ENCODE measurements around the gene WFIKKN2.
A peak's percentile ranks its signal among the peaks of the same experiment; 100 is the strongest.
"Not testable (repeated sequence)": the region's sequence is repeated elsewhere in the genome, so short reads cannot be mapped to it uniquely, and the experiment has no call there.

WFIKKN2 gene

DNA sequence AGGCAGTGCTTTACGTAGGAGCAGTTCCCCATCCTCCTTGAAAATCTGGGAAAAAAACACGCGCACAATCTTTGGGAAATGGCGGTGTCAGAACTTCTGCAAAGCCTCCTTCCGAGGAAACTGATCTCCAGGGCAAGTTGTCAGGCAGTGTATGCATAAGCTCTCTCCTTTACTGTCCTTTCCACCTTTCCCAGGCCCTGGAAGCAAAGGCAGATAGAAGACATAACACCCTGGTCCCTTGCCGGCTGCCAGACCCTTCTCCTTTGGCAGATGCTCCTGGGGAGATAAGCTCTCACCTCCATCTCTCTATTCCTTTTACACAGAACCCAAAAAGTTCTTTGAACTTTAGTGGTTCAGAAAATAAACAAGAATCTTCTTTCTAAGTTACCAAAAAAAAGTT is 18.4 kb downstream of the WFIKKN2 start:
- no peak for DNase-seq (ENCODE audit: low read depth in 1 of 2, low spot score in 1 of 2)

DNA sequence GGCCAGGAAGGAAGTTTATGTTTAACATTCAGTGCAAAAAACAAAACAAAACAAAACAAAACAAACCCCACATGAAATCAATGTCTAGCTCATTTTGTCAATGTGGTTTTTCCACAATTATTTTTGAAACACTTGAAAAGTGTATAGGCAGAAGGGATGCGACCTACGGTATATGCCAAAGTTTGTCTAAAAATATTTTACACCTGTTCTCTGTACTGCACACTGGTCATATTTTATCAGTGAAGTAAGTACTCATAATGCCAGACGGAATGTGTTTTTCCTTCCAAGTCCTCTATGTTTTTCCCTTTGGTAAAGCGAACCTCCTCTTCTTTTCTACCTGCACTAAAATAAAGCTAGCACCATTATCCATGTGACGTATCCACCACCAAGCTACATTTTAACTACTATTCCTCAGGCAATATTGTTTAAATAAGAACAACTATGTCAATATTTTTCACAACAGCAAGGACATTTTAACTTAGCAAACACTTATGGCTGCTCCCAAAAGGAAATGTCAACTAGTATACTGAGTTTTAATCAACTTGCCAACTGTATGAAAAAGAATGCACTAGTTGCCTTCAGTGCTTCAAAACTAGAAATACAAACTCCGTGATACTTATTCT is 20.4 kb downstream of the WFIKKN2 start:
- no peak for DNase-seq (ENCODE audit: low read depth in 1 of 2, low spot score in 1 of 2)

DNA sequence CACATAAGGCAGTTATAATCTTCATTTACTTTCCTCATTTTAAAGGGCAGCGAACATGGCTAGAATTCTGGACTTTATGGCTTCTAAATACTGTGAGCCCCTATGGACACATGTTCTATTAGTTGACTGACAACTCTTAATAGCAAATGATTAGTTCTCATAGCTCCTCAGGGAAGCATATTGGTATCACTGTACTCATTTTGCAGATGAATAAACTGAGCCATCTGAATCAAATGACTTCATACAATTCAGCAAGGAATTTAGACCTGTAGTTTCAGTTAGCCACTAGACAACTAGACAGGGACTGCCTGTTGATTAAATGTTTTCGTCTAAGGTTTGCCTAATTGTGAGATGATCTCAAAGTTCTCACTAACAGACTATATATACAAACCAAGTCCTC is 21.0 kb downstream of the WFIKKN2 start:
- no peak for DNase-seq (ENCODE audit: low read depth in 1 of 2, low spot score in 1 of 2)

DNA sequence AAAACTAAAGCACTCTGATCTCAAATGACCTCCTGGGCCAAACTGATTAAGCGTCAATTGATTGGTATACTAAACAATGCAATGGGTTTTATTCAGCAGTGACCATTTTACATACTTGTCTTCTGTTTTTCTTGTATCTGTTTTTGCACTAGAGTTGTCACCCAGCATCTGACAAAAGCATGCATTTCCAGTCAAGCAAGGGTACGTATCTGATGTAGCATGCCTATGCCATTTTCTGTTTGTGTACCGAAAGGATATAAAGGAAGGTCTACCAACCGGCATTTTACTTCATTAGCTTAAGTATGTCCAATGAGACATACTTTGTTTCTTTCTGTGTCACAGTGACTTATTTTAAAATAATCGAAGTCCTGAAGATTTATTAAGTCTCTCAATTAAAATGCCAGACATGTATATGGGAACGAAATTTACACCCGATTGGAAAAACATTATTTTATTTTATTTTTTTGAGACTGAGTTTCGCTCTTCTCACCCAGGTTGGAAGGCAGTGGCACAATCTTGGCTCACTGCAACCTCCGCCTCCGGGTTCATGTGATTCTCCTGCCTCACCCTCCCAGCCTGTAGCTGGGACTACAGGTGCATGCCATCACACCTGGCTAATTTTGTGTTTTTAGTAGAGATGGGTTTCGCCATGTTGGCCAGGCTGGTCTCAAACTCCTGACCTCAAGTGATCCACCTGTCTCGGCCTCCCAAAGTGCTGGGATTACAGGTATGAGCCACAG is 23.3 kb downstream of the WFIKKN2 start:
- DNase-seq (ENCODE audit: low read depth in 1 of 2, low spot score in 1 of 2) = no peak

- DNase-seq (ENCODE audit: low read depth in 1 of 2, low spot score in 1 of 2) = not testable (repeated sequence)
These were observed 24.3 kb downstream of the WFIKKN2 start for GRCh38 chr17:50859727-50860126.

- DNase-seq (ENCODE audit: low read depth in 1 of 2, low spot score in 1 of 2) = no peak
These were observed 25.9 kb downstream of the WFIKKN2 start for GRCh38 chr17:50861334-50861676.

DNA sequence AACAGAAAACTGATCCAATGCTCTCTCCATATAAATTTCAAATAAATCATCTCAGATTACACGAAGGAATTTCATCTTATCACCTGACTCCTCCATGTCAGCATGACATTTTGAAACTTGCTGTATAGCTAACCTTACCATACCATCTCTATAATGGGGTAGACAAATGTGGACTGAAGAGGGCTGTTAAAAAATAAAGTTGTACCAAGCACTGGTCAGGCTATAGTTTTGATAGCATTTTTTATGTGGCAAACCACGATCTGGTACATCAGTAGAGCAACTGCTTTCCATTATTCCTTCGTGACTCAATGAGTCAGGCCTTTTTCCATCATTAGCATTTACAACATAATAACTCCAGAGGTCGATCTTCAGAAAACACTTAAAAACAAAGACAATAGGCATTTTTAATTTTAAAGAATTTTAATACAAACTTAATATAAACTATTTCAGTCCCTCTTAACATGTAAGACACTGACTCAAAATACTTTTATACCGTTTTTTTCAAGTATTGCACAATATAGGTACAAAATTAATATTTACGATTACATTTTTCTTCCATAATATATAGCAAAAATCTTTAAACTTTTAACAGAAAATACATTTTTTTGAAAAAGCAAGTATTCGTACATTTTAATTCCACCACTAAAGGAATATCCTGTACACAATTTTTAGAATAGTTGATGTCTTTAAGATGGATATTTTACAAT is 26.6 kb downstream of the WFIKKN2 start:
- no peak for DNase-seq (ENCODE audit: low read depth in 1 of 2, low spot score in 1 of 2)

DNA sequence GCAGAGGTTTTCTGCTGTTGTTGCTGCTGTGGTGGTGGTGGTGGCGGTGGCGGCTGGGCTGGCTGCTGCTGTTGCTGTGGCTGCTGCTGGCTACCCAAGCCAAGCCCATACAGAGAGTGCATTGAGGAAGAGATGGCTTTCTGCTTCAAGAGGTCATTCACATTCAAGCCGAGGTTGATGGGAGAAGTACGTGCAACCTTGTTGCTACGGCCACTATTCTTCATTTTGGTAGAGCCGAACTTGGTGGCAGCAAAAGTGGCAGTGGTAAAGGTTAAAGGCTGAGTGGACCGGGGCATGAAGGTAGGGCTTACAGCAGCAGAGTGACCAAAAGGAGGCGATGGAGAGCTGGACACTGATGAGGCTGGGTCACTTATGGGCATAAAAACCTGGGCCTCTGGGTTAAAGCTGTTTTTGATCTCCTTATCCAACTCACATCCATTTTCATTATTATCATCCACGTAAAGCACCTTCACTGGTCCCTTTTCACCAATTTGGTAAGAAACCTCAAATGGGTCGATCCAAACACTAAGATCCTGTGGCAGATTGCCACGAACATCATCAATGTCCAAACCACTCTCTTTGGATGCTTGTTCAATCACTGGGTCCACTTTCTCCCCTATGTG is 27.9 kb downstream of the WFIKKN2 start:
- no peak for DNase-seq (ENCODE audit: low read depth in 1 of 2, low spot score in 1 of 2)

DNA sequence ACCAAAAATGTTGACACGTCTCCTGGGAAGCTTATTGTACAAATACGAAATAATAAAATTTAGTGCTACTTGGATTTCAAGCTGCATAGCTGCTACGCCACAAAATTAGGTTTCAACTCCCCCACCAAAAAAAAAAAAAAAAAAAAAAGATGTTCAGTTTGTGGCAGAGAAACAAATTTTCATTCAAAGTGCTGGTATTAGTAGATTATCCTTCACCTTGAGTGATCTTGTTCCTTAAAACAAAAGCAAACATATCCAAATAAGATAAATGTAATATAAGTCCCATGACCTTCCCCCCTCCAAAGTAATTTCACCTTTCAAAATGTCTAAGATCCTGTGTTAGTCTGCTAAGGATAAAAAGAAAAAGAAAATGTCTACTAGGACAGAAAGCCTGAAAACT is 28.5 kb downstream of the WFIKKN2 start:
- no peak for DNase-seq (ENCODE audit: low read depth in 1 of 2, low spot score in 1 of 2)

DNA sequence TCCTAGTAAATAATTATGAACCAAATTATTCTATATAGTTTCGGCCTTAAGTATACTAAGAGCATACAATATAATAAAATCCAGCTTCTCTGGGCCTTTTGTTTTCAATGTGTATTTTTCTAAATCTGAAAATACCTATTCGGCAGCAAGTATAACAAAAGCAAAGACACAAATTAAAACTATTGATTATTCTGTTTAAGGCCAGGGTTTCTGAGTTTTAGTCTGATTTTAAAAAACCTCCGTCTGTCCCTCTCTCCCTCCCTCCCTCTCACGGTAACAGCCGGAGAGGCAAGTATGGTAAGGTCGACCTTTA is 29.3 kb downstream of the WFIKKN2 start:
- no peak for DNase-seq (ENCODE audit: low read depth in 1 of 2, low spot score in 1 of 2)

GRCh38 chr17:50865060-50865867 is 29.9 kb downstream of the WFIKKN2 start:
- peak; percentile 27 to 28 for DNase-seq (ENCODE audit: low read depth in 1 of 2, low spot score in 1 of 2)

- no peak for DNase-seq (ENCODE audit: low read depth in 1 of 2, low spot score in 1 of 2)
These were observed 30.5 kb downstream of the WFIKKN2 start for GRCh38 chr17:50865868-50866260.

DNA sequence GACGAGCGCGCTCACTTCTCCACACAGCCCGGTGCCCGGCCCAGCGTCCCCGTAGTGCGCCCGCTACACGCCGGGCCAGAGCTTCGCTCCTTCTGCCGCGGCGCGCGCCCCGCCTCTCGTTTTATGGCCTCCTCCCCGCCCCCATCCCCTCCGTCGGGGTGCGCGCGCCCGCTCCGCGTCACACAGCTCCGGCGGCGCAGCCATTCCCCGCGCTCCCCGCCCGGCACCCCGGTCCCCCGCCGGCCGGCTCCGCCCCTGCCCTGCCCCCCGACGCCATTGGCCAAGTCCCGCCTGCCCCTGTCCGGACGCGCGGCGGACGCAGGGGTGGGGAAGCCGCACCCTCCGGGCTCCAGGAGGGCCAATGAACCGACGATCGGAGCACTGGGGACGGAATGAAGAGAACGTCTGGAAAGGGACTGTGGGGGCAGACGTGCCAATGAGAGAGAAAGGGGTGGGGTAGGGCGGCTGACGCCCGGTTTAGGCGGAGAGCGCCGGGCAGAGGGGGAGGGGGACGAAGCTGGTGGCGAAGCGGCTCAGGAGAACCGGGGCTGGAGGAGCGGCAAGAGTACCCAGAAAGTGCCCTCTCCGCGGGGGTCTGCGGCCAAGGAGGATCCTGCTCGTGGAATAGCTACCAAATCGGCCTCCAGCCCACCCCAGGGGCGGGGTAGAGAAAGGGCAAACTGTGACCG is 31.0 kb downstream of the WFIKKN2 start, which contains the start of gene TOB1:
TOB1 (minus strand) TSS at position 94 of the 689 bp plus-strand sequence. CDS start 2,337 bp downstream, outside the sequence.
- peak; percentile 95 to 97 for DNase-seq (ENCODE audit: low read depth in 1 of 2, low spot score in 1 of 2)

DNA sequence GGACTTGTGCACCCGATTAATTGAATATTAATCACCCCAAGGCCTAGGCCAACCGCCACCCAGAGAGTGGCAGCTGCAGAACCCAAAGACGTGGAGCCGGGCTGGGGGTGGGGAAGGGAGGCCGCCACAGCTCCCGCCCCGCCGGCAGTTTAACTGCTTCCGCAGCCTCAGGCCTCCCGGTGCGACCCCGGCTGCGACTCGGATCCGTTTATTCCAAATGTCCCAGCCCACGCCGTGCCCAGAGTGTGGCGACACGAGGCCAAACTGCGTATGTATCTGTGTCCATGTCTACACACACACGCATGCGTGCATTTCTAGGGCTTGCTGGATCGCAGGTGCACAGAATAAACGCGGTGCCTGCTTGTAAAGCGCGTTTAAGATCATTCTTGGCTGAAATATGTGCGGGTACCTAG is 31.6 kb downstream of the WFIKKN2 start:
- DNase-seq (ENCODE audit: low read depth in 1 of 2, low spot score in 1 of 2) = peak; percentile 36 to 37

DNA sequence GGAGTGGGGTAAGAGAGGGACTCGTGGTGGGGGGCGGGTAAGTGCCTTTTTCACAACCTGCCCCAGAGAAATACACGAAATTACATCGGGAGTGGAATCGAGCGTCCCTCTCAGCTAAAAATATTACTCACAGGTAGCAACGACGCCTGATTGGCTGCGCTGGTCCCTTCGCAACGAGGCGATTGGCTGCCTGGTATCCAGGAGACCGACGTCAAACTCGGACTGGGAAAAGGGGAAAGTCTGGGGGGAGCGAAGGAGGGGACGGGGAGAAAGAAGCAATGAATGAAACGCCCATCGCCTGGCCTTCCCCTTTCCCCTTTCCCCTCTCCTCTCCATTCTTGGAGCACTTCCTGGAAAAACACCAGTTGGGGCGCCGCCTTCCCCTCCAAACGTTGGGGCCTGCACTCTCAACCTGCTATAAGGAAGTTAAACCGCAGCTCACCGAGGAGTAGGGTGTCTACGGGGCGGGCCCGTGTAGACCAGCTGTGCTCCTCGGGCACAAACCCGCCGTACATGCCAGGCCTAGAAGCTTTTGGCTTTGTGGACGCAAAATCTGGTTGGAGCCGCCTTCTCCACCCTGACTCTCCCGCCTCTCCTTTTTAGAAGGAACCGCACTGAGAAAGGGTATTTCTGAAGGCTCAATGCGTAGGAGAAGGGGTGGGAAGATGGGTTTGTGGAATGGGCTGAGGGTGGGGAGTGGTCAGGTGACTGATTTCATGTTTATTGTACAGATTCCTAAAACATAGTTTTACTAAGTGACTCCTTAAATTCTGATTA is 32.2 kb downstream of the WFIKKN2 start:
- DNase-seq (ENCODE audit: low read depth in 1 of 2, low spot score in 1 of 2) = peak; percentile 62 to 68

- DNase-seq (ENCODE audit: low read depth in 1 of 2, low spot score in 1 of 2) = no peak
These were observed 32.7 kb downstream of the WFIKKN2 start for GRCh38 chr17:50868140-50868438.

- DNase-seq (ENCODE audit: low read depth in 1 of 2, low spot score in 1 of 2) = no peak
These were observed 33.2 kb downstream of the WFIKKN2 start for GRCh38 chr17:50868602-50869001.

- no peak for DNase-seq (ENCODE audit: low read depth in 1 of 2, low spot score in 1 of 2)
These were observed 36.0 kb downstream of the WFIKKN2 start for GRCh38 chr17:50871364-50871763.

DNA sequence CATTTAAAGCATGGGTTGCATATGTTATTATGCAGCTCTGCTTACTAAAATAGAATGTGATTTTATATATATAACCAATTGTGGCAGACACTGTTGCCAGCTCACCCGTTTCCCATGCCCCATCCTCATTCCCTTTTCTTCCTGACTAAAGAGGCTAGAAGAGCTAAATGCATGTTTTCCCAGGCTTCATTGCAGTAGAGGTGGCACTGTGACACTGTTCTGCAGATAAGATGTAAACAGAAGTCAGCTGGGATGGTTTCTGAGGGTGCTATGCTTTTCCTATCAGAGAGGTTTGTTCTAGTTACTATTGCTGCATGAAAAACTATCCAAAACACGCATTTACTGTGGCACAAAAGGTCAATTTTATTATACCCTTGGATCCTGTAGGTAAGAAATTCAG is 36.5 kb downstream of the WFIKKN2 start:
- no peak for DNase-seq (ENCODE audit: low read depth in 1 of 2, low spot score in 1 of 2)

Data from stimulated activated CD4-positive, alpha-beta T cell treated with anti-CD3 and anti-CD28 coated beads, Interleukin-15, amount 100 ng/mL, for 1 hour (primary cell).